ENCODE results near the gene RNF141. TPM values are rescaled to one million over a fixed set of nuclear protein-coding genes. Genes with fewer than 3 reads are reported as not detected.

The RNF141 gene
- total RNA-seq, 1 donor from 2014 or later = 32.0 TPM

GRCh38 chr11:10490398-10491241 is 50.4 kb downstream of the RNF141 start:
- Mint-ChIP-seq H3K4me1 (ENCODE audit: low read depth) (no peaks in the 10 kb centered on the region), H3K9me3 (ENCODE audit: low read depth) (no peaks in the 10 kb centered on the region), H3K36me3 (ENCODE audit: insufficient read depth) (peaks cover 10% of the 10 kb centered on the region), H3K27ac (no peak overlapping the region), H3K27me3 (no peaks in the 10 kb centered on the region), H3K4me3 (ENCODE audit: low read depth) (no peak overlapping the region)
- DNase-seq (ENCODE audit: low spot score, unreplicated experiment) = no peak
- no peak for TF ChIP-seq CTCF (IDR thresholded peaks at IDR 0.05; ENCODE audit: unreplicated experiment)

GRCh38 chr11:10490032-10490397 is 51.0 kb downstream of the RNF141 start:
- H3K4me1 Mint-ChIP-seq (ENCODE audit: low read depth) = no peaks in the 10 kb centered on the region
- TF ChIP-seq CTCF (IDR thresholded peaks at IDR 0.05; ENCODE audit: unreplicated experiment) = no peak
- no peaks in the 10 kb centered on the region for H3K27me3 Mint-ChIP-seq
- H3K27ac Mint-ChIP-seq = no peak overlapping the region
- no peak for DNase-seq (ENCODE audit: low spot score, unreplicated experiment)
- H3K9me3 Mint-ChIP-seq (ENCODE audit: low read depth) = no peaks in the 10 kb centered on the region
- no peak overlapping the region for H3K4me3 Mint-ChIP-seq (ENCODE audit: low read depth)
- H3K36me3 Mint-ChIP-seq (ENCODE audit: insufficient read depth) = peaks cover 10% of the 10 kb centered on the region

GRCh38 chr11:10488934-10489691 is 51.9 kb downstream of the RNF141 start:
- no peaks in the 10 kb centered on the region for H3K9me3 Mint-ChIP-seq (ENCODE audit: low read depth)
- H3K36me3 Mint-ChIP-seq (ENCODE audit: insufficient read depth) = peaks cover 7% of the 10 kb centered on the region
- no peak overlapping the region for H3K27ac Mint-ChIP-seq
- no peak for DNase-seq (ENCODE audit: low spot score, unreplicated experiment)
- no peak for TF ChIP-seq CTCF (IDR thresholded peaks at IDR 0.05; ENCODE audit: unreplicated experiment)
- H3K4me3 Mint-ChIP-seq (ENCODE audit: low read depth) = no peak overlapping the region
- H3K27me3 Mint-ChIP-seq = no peaks in the 10 kb centered on the region
- H3K4me1 Mint-ChIP-seq (ENCODE audit: low read depth) = no peaks in the 10 kb centered on the region

GRCh38 chr11:10488121-10488933 is 52.7 kb downstream of the RNF141 start:
- Mint-ChIP-seq H3K27ac (no peak overlapping the region), H3K4me3 (ENCODE audit: low read depth) (no peak overlapping the region), H3K9me3 (ENCODE audit: low read depth) (no peaks in the 10 kb centered on the region), H3K36me3 (ENCODE audit: insufficient read depth) (peaks cover 2% of the 10 kb centered on the region), H3K27me3 (no peaks in the 10 kb centered on the region), H3K4me1 (ENCODE audit: low read depth) (no peaks in the 10 kb centered on the region)
- no peak for DNase-seq (ENCODE audit: low spot score, unreplicated experiment)
- no peak for TF ChIP-seq CTCF (IDR thresholded peaks at IDR 0.05; ENCODE audit: unreplicated experiment)

Data from progenitor cell of endocrine pancreas (in vitro differentiated cells).